SK-N-SH treated with all-trans-retinoic acid at 6 μM for 48 hours (cell line): ENCODE measurements around the gene LRMDA.

ENCODE experiments used
- ESRRG ChIP-seq: fragments of 250-450 bp; sonication (Bioruptor Pico); IDR thresholded peaks from 2 replicates; pipeline ENCODE4 v1.6.1; 2021; ENCODE audit warnings: mild to moderate bottlenecking
- ISL1 ChIP-seq: fragments of 250-450 bp; sonication (Bioruptor Pico); IDR thresholded peaks from 2 replicates; pipeline ENCODE4 v2.1.2; 2022; ENCODE audit warnings: mild to moderate bottlenecking, moderate library complexity
- PPARA ChIP-seq: fragments of 250-450 bp; sonication (Bioruptor Pico); IDR thresholded peaks from 2 replicates; pipeline ENCODE4 v1.5.0; 2020; ENCODE audit warnings: mild to moderate bottlenecking, borderline replicate concordance
- RARB ChIP-seq: fragments of 250-450 bp; sonication (Bioruptor Pico); IDR thresholded peaks from 2 replicates; pipeline ENCODE4 v1.8.0; 2021; ENCODE audit warnings: mild to moderate bottlenecking, moderate library complexity
- ZFP30 ChIP-seq: fragments of 450-650 bp; formaldehyde crosslinking; IDR thresholded peaks from 2 replicates; pipeline ENCODE4 v1.5.0; 2022; ENCODE audit warnings: mild to moderate bottlenecking, moderate library complexity
- ZNF70 ChIP-seq: fragments of 450-650 bp; formaldehyde crosslinking; IDR thresholded peaks from 2 replicates; pipeline ENCODE4 v1.5.0; 2020; ENCODE audit warnings: mild to moderate bottlenecking, moderate library complexity
- ZNF8 ChIP-seq: fragments of 450-650 bp; formaldehyde crosslinking; IDR thresholded peaks from 2 replicates; pipeline ENCODE4 v1.5.0; 2020; ENCODE audit warnings: mild to moderate bottlenecking, moderate library complexity
- TF ChIP-seq, protein P1 (sequence below): fragments of 250-450 bp; sonication (Bioruptor Pico); IDR thresholded peaks from 2 replicates; pipeline ENCODE4 v1.8.0; 2020; ENCODE audit warnings: mild to moderate bottlenecking, moderate library complexity, borderline replicate concordance
- TF ChIP-seq, protein P2 (sequence below): fragments of 250-450 bp; sonication (Bioruptor Pico); IDR thresholded peaks from 2 replicates; pipeline ENCODE4 v1.5.1; 2020; ENCODE audit warnings: low read depth, mild to moderate bottlenecking, moderate library complexity

DNA sequence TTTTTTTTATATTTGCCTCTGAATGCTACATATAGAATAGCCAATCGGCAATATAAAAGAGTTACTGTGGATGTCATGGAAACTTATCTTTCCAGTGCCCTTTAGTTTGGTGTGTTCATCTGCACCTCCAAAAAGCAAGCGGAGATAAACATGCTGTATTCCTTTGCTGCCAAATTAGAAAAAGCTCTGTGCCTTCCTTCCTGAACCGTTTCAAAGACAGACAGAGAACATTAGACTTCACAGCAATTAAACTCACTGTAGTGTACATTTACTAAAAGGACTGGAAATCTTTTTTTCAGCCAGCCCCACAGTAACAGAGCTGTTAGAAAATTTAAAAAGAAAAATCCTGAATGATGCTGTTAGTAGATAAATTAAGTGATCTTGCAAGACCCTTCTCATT lies 707.5 kb downstream of the LRMDA start:
- TF ChIP-seq PPARA (CRISPR knock-in tag): no peak
- TF ChIP-seq ZNF70: no peak
- TF ChIP-seq ZFP30 (CRISPR knock-in tag): no peak
- no peak for TF ChIP-seq ISL1
- no peak for TF ChIP-seq ZNF8
- TF ChIP-seq, protein P1, sequence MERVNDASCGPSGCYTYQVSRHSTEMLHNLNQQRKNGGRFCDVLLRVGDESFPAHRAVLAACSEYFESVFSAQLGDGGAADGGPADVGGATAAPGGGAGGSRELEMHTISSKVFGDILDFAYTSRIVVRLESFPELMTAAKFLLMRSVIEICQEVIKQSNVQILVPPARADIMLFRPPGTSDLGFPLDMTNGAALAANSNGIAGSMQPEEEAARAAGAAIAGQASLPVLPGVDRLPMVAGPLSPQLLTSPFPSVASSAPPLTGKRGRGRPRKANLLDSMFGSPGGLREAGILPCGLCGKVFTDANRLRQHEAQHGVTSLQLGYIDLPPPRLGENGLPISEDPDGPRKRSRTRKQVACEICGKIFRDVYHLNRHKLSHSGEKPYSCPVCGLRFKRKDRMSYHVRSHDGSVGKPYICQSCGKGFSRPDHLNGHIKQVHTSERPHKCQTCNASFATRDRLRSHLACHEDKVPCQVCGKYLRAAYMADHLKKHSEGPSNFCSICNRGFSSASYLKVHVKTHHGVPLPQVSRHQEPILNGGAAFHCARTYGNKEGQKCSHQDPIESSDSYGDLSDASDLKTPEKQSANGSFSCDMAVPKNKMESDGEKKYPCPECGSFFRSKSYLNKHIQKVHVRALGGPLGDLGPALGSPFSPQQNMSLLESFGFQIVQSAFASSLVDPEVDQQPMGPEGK: no peak
- no peak for TF ChIP-seq RARB (CRISPR knock-in tag)
- no peak for TF ChIP-seq ESRRG (CRISPR knock-in tag)
- TF ChIP-seq, protein P2, sequence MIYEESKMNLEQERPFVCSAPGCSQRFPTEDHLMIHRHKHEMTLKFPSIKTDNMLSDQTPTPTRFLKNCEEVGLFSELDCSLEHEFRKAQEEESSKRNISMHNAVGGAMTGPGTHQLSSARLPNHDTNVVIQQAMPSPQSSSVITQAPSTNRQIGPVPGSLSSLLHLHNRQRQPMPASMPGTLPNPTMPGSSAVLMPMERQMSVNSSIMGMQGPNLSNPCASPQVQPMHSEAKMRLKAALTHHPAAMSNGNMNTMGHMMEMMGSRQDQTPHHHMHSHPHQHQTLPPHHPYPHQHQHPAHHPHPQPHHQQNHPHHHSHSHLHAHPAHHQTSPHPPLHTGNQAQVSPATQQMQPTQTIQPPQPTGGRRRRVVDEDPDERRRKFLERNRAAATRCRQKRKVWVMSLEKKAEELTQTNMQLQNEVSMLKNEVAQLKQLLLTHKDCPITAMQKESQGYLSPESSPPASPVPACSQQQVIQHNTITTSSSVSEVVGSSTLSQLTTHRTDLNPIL (CRISPR knock-in tag): no peak
